LNCAP (cell line): ENCODE measurements around the gene PLCL1.

Source experiments
- TF ChIP-seq, protein P1 (sequence below): fragments of 450-650 bp; IDR thresholded peaks from 2 replicates; pipeline ENCODE4 v1.5.1; 2017; ENCODE audit warnings: mild to moderate bottlenecking

The PLCL1 gene

DNA sequence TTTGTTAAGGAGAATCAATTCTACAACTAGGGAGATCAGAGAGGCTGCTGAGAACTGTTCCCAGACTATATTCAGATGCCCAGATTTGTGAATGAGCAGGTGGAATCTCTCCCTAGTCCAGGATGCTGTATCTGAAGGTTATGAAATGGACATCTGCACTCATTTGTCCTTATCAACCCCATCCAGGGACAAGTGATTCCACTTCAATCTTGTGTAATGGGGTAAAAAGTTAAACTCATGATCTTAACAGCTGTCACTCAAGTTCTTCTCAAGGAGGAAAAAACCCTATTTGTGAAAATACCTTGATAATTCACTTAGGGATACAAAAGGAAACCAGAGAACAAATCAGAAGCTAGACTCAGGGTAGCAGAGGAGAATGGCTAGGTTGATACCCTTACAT, 144.8 kb downstream of the PLCL1 start:
- TF ChIP-seq, protein P1, sequence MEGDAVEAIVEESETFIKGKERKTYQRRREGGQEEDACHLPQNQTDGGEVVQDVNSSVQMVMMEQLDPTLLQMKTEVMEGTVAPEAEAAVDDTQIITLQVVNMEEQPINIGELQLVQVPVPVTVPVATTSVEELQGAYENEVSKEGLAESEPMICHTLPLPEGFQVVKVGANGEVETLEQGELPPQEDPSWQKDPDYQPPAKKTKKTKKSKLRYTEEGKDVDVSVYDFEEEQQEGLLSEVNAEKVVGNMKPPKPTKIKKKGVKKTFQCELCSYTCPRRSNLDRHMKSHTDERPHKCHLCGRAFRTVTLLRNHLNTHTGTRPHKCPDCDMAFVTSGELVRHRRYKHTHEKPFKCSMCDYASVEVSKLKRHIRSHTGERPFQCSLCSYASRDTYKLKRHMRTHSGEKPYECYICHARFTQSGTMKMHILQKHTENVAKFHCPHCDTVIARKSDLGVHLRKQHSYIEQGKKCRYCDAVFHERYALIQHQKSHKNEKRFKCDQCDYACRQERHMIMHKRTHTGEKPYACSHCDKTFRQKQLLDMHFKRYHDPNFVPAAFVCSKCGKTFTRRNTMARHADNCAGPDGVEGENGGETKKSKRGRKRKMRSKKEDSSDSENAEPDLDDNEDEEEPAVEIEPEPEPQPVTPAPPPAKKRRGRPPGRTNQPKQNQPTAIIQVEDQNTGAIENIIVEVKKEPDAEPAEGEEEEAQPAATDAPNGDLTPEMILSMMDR, result no peak

DNA sequence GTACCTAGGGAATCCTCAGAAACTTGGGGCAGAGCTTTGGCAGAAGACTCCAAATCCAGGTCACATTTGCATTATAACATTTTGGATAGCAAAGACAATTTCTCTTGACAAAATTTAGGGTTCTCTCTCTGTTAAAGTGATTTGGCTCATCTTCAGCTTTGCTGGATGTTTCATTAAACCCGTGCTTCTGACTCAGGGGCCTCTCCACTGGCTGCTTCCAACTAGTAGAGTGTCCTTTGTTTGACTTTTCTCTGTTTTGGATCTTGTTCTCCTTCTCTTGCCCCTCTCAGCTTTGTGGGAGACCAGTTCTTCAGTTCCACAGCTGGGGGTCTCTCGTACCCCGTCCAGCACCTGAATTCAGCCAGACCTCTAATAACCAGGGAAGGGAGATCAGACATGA, 145.6 kb downstream of the PLCL1 start:
- TF ChIP-seq, protein P1, result no peak

DNA sequence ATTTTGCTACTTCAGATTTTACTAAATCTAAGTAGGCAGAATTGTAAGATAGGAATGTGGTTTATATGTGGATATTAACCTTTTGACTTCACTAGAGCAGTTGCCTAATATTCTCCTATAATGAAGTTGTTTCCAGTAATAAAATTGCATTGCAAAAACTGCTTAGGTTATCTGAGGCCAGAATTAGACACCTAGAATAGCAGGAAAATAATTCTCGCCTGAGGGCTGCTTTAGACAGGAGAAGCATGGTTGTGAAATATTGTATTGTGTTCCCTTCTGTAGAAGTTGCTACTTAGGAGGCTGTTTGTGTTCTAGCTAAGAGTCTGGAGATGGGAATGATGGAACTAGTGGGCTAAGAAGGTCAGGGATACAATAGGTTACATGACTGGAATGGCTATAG, 146.3 kb downstream of the PLCL1 start:
- TF ChIP-seq, protein P1, result no peak

DNA sequence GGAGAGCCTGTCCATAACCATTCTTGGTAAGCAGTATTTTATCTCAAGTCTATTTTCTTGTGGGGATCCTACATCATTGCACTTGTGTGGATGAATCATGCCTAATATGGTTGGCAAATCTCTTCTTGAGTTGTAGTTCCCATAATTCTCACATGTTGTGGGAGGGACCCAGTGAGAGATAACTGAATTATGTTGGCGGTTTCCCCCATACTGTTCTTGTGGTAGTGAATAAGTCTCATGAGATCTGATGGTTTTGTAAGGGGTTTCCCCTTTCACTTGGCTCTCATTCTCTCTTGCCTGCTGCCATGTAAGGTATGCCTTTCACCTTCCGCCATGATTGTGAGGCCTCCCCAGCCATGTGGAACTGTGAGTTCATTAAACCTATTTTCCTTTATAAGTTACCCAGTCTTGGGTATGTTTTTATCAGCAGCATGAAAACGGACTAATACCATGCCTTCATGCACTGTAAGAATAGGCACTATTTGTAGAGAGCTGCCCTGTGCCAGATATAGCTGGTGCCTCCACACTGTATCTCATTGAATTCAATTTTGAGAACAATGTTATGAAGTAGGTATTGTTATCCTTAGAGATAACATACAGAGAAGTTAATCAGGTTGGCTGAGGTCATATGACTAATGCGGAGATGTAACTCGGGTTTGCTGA, 148.3 kb downstream of the PLCL1 start:
- TF ChIP-seq, protein P1, result no peak

DNA sequence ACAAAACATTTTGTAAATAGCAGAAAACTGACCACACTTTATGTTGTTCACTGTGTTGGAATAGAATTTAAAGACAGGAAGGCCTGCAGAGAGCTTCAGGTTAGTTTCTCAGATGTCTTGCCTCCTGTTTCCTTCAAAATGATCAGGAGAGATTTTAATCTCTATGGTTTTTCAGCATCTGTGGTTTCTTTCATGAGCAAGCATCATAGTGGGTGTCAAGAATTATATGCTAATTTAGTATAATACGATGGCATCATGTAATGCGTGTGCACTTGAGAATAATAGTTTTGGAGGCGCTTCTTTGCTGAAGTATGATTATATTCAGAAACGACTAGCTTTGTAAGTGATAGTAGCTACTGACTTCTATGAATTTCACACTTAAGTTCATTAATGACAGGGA, 149.9 kb downstream of the PLCL1 start:
- TF ChIP-seq, protein P1, result no peak

DNA sequence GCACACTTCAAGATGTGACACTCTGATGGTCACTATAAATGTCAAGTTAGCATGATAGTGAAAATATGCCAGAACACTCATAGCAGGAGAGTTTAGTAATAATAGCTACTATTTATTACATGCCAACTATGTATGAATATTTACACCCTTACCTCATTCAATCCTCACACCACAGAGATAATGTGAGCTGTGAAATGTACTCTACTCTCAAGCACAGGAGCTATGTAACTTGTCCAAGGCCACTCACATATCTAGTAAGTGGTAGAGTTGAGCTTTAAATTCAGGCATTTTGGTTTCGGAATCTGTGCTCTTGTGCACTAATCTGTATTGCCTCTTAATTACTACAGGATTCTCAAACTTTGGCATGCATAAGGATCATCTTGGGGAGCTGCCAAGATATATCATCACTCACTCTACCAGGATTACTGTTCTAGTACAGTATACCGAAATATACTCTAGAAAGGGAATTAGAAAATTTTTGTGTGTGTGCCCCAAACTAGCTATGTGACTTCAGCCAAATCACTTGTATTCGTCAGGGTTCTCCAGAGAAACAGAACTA, 154.3 kb downstream of the PLCL1 start:
- TF ChIP-seq, protein P1, result no peak

DNA sequence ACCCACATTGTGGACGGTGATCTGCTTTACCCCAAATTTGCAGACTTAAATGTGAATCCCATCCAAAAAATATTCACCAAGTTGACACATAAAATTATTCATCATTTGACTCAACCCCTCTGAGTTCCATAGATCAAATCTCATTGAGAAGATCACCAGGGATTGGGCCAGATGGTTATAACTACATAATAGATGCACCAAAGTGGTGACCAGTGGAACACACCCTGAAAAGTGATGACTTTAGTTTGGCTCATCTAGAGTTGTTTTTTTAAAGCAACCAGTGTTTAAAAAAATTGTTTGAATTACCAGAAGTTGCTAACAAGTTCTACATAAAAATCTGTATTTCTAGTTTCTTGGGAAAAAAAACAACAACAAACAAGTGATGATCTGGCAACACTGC, 155.0 kb downstream of the PLCL1 start:
- TF ChIP-seq, protein P1, result no peak

DNA sequence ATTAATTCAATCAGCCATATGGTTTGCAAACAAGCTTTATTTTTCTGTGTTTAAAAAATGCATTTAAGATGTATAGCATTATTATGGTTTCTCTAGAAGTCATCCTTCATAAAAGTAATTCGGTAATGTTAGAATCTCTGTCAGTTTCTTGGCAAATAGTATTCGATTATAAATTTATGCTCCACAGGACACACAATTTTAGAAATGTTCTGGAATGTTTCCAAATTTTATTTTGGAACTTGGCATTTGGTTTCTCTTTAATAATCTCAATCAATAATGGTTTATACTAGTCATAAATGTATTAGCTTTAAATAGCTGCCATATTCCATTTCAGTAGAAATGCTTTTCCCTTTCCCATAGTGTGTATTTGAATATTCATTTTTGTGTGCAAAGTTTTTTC, 156.4 kb downstream of the PLCL1 start:
- TF ChIP-seq, protein P1, result no peak
